Measurements from ENCODE around the gene NRSN2. TPM values are rescaled to one million over a fixed set of nuclear protein-coding genes. Genes with fewer than 3 reads are reported as not detected.

Gene NRSN2
- total RNA-seq, 1 experiment from 2014 or later: 8.4 TPM

- Mint-ChIP-seq H3K27me3 (ENCODE audit: insufficient read depth, unreplicated experiment) (no peaks in the 10 kb centered on the region), H3K27ac (ENCODE audit: low read depth, unreplicated experiment) (peak overlapping the region; percentile 67), H3K9me3 (ENCODE audit: unreplicated experiment) (no peaks in the 10 kb centered on the region), H3K36me3 (ENCODE audit: insufficient read depth, unreplicated experiment) (no peaks in the 10 kb centered on the region), H3K4me1 (ENCODE audit: insufficient read depth, unreplicated experiment) (peaks cover 79% of the 10 kb centered on the region), H3K4me3 (ENCODE audit: unreplicated experiment) (peak overlapping the region; percentile 28)
- intact Hi-C loops (cut with micrococcal nuclease): no loop called here
- peak; percentile 87 for DNase-seq (ENCODE audit: unreplicated experiment)
- POLR2A ChIA-PET: interaction anchor here (0.6 to 17.3 kb wide), 9 partner anchors 17 to 1096 kb away, joined by 3 to 671 read pairs (median 5); partner anchors contain the start of genes RBCK1, SOX12 and TRIB3
- CTCF ChIA-PET: interaction anchor here (0.8 to 4.7 kb wide), 9 partner anchors 12 to 113 kb away, joined by 3 to 38 read pairs (median 4); no protein-coding TSS in a partner anchor
- BruUV-seq (replicated peaks): no TSS peak
- no peak for TF ChIP-seq CTCF (IDR thresholded peaks at IDR 0.05; ENCODE audit: unreplicated experiment)
Measured at GRCh38 chr20:364905-365794, 18.2 kb downstream of the NRSN2 start.

DNA sequence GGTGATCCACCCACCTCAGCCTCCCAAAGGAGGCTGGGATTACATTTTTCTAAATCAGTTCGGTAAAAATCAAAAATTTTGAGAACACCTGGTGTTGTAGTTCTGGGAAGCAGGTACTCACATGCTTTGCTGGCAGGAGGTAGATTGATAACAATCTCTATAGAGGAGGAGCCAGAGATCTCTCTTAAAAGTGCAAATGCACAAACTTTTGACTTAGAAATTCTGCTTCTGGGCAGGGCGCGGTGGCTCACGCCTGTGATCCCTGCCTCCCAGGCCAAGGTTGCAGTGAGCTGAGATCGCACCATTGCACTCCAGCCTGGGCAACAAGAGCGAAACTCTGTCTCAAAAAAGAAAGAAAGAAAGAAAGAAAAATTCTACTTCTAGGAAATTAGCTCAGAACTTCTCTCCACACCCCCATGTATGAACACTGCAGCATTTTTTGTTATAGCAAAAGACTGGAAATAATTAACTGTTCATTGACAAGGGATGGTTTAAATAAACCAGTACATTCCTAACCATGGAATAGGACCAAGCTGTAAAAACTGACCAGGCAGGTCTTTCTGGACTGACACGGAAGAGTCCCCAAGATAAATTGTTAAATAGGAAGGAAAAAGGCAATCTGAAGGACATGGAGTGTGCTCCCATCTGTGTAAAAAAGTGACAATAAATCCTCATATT is 19.3 kb downstream of the NRSN2 start:
- TF ChIP-seq CTCF (IDR thresholded peaks at IDR 0.05; ENCODE audit: unreplicated experiment): no peak
- intact Hi-C loops (cut with micrococcal nuclease): no loop called here
- Mint-ChIP-seq H3K36me3 (ENCODE audit: insufficient read depth, unreplicated experiment) (no peaks in the 10 kb centered on the region), H3K27me3 (ENCODE audit: insufficient read depth, unreplicated experiment) (no peaks in the 10 kb centered on the region), H3K4me3 (ENCODE audit: unreplicated experiment) (peak overlapping the region; percentile 50), H3K27ac (ENCODE audit: low read depth, unreplicated experiment) (peak overlapping the region; percentile 67), H3K4me1 (ENCODE audit: insufficient read depth, unreplicated experiment) (peaks cover 78% of the 10 kb centered on the region), H3K9me3 (ENCODE audit: unreplicated experiment) (no peaks in the 10 kb centered on the region)
- BruUV-seq (replicated peaks): no TSS peak
- CTCF ChIA-PET: interaction anchor here (0.7 to 4.7 kb wide), 13 partner anchors 13 to 112 kb away, joined by 3 to 38 read pairs (median 3); partner anchors contain the start of gene TRIB3
- DNase-seq (ENCODE audit: unreplicated experiment): peak; percentile 51
- POLR2A ChIA-PET: interaction anchor here (0.9 to 17.3 kb wide), 12 partner anchors 11 to 1100 kb away, joined by 3 to 671 read pairs (median 5); partner anchors contain the start of genes RBCK1, SOX12 and TRIB3

- POLR2A ChIA-PET: interaction anchor here (0.9 to 17.3 kb wide), 12 partner anchors 12 to 1099 kb away, joined by 3 to 671 read pairs (median 5); partner anchors contain the start of genes RBCK1, SOX12 and TRIB3
- intact Hi-C loops (cut with micrococcal nuclease): no loop called here
- H3K27ac Mint-ChIP-seq (ENCODE audit: low read depth, unreplicated experiment): no peak overlapping the region
- DNase-seq (ENCODE audit: unreplicated experiment): no peak
- H3K9me3 Mint-ChIP-seq (ENCODE audit: unreplicated experiment): no peaks in the 10 kb centered on the region
- no peaks in the 10 kb centered on the region for H3K27me3 Mint-ChIP-seq (ENCODE audit: insufficient read depth, unreplicated experiment)
- CTCF ChIA-PET: interaction anchor here (0.7 to 4.7 kb wide), 11 partner anchors 14 to 111 kb away, joined by 3 to 38 read pairs (median 3); partner anchors contain the start of gene TRIB3
- peaks cover 82% of the 10 kb centered on the region for H3K4me1 Mint-ChIP-seq (ENCODE audit: insufficient read depth, unreplicated experiment)
- BruUV-seq (replicated peaks): no TSS peak
- no peaks in the 10 kb centered on the region for H3K36me3 Mint-ChIP-seq (ENCODE audit: insufficient read depth, unreplicated experiment)
- TF ChIP-seq CTCF (IDR thresholded peaks at IDR 0.05; ENCODE audit: unreplicated experiment): no peak
- no peak overlapping the region for H3K4me3 Mint-ChIP-seq (ENCODE audit: unreplicated experiment)
Measured at GRCh38 chr20:366719-367485, 20.0 kb downstream of the NRSN2 start.

Measured in MCF 10A (cell line).